ENCODE results near the gene IMPG2.
"Not testable (repeated sequence)": the region's sequence is repeated elsewhere in the genome, so short reads cannot be mapped to it uniquely, and the experiment has no call there.

IMPG2 gene

DNA sequence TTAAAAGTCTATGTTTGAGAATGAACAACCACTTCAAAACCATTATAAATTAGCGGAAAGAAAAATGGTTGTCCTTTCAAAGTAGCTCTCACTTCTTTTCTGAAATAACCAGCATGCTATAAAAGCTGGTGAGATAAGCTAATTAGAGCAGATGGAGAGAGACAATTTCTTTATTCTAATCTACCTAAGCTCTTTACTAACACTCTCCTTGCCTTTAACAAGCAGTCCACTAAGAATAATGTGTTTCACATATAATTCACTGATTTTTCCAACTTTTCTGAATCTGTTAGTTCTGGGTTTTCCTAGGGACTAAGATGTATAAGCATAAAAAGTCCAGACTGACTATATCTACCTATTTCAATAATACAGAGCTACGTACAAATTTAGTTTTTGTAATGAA, at the start of gene IMPG2:
IMPG2 (minus strand) TSS at position 101 of the 400 bp plus-strand sequence. CDS start 203 bp downstream, outside the sequence.
- no peak for DNase-seq (ENCODE audit: low spot score)

DNA sequence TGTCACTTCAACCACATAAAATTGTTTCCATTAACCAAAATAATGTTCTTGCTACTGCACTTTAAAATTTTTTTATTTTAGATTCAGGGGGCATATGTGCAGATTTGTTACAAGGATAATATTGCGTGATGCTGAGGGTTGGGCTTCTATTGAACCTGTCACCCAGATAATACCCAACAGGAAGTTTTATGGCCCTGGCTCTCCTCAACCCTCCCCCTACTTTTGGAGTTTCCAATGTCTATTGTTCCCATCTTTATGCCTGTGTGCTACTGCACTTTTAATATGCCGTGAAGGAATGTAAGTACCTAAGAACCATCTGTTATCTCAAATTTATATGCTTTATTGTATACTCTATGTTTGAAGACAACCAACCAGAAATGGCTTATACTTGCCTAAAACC, 42.0 kb upstream of the IMPG2 start:
- DNase-seq (ENCODE audit: low spot score): no peak

DNA sequence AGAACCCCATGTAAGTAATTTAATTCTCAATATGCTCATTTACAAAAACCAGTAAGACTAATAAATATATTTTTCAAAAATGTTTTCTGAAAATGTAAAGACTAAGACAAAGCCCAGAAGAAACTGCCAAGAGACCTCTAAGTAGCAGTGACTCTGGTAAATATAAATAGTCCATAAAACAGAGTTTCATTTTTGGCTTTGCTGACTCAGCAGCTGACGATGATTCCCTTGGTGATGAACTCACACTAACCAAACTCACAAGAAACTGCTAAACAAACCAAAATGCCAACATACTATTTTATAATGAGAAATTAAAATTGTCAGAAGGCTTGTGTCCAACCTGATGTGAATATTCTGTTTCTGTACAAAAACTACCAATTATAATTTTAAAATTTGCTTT, 31.5 kb upstream of the IMPG2 start:
- no peak for DNase-seq (ENCODE audit: low spot score)

DNA sequence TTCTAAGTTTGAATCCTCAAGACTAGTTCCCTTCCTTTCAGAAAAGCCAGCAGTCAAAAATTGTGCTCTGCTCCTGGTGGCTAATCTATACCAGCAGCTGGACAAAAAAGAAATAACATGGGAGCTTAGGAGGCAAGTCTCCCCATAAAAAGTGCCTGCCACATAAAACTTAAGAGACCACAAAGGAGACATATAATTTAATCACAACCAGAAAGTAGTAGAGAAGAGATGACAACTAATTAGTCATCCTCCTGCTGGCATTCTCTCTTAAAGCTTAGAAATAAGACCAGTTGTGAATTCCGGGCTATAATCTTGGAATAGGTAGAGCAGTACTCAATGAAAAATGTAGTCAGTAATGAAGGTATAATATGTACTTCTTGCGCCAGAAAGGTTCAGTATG, 20.2 kb upstream of the IMPG2 start:
- DNase-seq (ENCODE audit: low spot score): no peak

DNA sequence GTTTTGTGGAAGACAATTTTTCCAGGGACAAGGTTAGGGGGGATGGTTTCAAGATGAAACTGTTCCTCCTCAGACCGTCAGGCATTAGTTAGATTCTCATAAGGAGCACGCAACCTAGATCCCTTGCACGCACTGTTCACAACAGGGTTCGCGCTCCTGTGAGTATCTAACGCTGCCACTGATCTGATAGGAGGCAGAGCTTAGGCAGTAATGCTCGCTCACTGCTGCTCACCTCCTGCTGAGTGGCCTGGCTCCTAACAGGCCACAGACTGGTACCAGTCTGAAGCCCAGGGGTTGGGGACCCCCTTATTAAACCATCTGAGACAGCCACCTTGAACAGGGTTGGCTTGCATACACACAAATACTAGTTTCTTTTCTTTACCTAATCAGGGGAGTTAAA, 13.5 kb upstream of the IMPG2 start:
- DNase-seq (ENCODE audit: low spot score): no peak

DNA sequence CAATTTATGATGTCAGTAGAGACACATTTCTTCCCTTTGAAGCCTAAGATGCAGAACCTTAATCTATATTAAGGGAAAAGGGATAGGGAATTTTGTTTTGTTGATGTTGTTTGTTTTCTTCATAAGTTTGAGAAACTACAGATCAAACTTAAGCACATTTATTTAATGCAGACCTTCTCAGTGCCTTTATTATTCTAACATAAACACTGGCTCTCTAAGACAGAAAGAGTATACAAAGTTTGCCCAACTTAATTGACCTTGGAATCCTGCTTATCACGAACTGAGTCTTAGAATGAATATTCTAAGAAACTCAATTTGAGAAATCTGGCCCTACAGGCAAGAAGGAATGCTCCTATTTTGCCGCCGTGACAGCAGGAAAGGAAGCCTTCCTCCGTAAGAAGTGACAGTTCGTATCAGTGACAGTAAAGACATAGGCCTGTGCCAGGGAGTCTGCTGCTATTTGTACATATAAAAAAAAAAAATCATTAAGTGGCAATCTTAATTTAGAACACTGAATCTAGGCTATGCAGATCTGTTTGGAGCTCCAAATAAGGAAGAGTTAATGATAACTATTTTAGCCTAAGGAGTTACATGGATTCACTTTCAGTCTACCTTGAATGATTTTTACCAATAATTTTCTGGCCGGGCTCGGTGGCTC, 8.8 kb upstream of the IMPG2 start:
- no peak for DNase-seq (ENCODE audit: low spot score)

DNA sequence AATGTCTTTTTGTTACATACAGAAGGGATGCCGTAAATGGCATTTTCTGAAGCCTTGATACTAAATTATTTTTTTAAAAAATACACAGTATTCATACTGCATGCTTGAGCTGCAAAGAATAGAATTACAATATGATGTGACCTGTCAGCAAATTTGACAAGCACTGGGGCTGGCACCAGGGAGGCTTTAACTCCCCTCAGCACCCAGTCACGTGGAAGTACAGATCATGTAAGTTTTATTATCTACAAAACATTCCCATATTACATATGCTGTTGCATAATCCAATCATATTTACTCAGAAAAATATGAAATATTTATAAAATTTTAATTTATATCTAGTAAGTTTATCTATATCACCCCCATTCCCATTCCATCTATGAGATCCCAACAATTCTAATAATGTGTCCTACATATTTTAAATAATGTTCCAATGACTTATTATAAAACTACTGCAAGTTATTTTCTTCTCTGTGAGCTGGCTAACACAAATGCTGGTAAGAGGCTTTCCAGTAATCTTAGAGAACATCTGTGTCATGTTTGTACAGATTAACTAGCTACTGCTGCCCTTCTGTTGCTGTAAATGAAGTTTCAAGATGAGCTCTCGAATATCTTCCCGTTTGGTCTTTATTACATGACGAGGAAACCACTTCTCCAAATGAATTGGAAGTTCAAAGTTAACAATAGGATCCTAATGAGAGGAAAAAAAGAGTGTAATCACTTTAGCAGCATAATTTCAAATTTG, 5.2 kb upstream of the IMPG2 start:
- DNase-seq (ENCODE audit: low spot score): no peak

DNA sequence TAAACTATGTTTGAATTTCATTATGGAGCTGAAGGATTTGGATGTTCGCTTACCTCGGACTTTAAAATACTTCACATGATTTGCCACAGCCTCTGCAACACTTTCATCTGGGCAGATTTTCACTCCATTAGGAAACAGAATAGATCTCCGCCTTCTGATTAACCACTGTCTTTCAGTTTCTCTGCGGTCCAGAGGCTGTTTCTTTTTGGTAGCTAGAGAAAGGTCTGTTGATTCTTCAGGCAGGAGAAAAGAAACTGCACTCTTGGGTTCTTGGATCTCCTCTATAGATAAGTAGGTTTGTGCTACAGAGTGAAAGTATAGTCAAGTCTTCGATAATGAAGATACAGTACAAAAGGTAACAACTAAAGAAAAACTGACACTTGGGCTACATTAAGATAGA, 844 bp downstream of the IMPG2 start:
- DNase-seq (ENCODE audit: low spot score): no peak

DNA sequence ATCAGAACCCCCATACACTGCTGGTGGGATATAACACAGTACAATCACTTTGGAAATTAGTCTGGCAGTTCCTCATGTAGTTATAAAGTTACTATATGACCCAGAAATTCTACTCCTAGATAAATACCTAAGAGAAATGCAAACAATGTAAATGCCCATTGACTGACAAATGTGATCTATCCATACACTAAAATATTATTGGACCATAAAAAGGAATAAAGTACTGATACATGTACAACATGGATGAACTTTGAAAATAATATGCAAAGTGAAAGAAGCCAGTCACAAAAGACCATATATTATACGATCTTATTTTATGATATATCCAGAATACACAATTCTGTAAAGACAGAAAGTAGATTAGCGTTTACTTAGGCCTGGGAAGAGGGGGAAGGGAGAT, 7.8 kb downstream of the IMPG2 start:
- DNase-seq (ENCODE audit: low spot score): no peak

DNA sequence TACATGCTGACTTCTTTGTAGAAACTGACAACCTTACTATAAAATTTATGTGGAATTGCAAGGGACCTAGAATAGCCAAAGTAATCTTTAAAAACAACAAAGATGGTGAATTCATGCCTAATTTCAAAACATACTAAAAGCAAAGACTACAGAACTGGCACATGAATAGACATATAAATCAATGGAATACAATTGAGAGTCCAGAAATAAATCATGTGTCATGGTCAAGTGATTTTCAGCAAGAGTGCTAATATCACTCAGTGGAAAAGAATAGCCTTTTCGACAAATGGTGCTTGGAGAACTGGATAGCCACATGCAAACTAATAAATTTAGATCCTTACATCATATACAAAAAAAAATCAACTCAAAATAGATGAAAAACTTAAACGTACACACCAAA, 8.7 kb downstream of the IMPG2 start:
- no peak for DNase-seq (ENCODE audit: low spot score)

DNA sequence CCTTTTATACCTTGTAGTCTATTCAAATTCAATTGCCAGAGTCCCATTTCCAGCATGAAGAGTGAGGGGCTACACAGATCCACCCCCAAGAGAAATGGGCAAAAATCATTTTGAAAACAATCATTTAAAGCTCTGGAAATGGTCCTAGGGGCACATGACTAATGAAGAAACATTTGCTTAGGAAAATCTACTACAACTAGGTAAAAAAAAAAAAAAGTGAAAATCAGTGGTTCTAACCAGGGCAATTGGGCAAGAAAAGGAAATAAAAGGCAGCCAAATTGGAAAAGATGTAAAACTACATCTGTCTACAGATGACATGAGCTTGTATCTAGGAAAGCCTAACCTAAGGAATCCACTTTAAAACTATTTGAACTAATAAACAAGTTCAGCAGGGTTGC, 9.4 kb downstream of the IMPG2 start:
- no peak for DNase-seq (ENCODE audit: low spot score)

DNA sequence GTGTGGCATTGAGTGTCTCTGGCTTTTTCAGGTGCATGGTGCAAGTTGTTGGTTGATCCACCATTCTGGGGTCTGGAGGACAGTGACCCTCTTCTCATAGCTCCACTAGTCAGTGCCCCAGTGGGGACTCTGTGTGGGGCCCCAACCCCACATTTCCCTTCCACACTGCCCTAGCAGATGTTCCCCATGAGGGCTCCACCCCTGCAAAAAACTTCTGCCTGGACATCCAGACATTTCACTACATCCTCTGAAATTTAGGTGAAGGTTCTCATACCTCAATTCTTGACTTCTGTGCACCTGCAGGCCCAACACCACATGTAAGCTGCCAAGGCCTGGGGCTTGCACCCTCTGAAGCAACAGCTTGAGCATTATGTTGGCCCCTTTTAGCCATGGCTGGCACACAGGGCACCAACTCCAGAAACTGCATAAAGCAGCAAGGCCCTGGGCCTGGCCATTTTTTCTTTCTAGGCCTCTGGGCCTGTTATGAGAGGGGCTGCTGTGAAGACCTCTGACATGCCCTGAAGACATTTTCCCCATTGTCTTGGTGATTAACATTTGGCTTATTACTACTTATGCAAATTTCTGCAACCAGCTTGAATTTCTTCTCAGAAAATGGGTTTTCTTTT, 12.1 kb downstream of the IMPG2 start:
- DNase-seq (ENCODE audit: low spot score): not testable (repeated sequence)

DNA sequence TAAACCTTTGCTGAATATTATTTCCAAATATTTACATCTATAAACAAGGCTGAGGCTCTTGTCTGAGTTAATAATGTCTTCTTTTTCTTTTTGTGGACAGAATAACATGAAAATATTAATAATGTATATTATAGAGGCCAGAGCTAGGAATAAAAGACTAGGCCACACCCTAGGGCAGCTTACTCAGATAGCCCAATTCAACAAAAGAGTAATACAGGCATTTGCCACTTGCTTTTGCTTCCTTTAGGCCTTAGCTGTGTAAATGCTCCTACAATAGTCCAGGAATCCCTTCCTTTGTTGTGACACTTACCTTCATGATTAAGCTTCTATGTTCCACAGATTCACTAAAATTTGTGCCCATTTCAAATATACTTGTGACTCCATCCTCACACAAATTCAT, 16.5 kb downstream of the IMPG2 start:
- no peak for DNase-seq (ENCODE audit: low spot score)

DNA sequence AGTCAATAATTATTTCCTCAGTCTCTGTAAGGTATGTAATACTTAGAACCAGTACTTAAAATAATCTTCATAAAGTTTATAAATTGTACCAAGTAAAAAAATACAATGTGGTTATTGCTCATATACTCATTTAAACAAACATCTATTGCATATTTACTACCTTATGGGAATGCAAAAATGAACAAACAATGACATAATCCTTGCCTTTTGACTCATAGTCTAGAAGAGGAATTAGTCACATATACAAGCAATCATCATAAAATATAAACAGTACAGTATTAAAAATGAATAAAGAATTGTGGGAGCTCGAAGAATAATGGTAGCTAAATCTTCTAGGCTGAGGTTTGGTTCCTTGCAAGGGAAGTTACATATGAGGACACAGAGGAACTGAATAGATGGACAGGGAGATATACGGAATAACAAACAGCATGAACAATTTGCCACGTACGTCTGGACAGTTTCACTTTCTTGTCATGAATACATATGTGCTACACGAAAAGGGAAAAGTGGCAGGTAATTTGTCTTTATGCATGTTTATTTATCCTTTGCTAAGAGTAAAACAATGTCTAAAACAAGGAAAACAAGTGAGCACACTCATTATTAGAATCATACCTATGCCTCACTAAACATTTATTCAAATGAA, 17.2 kb downstream of the IMPG2 start:
- DNase-seq (ENCODE audit: low spot score): no peak

DNA sequence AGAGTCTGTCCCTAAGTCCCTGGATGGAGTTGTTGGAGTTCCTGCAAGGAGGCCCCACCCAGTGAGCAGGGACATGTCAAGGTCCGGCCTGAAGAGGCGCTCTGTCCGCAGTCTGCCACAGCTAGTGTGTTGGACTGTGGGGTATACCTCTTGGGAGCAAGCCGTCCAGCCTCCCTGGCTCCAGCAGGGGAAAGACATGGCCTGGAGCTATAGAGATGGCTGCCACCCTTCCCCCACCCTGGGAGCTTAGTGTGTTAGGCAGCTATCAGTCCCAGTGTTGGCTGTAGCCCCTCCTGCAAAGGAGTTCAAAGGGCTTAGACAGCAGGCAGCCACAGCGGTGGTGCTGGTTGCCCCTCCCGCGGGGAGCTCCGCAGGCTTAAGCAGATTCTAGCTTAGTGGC, 20.3 kb downstream of the IMPG2 start:
- no peak for DNase-seq (ENCODE audit: low spot score)

DNA sequence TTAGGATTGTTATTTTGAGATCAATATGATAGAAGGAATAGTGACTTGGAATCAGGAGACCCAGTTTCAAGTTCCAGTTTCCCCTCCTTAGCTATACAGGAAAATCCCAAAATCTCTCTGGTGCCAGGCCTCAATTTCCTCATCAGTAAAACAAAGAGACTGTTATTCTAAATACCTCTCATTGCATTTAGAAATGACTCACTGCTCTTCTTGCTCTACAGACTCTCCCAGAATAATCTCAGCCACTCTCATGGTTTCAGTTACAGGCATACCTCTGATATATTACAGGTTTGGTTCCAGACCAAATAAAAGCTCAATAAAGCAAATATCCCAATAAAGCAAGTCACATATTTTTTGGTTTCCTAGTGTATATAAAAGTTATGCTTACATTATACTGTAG, 28.3 kb downstream of the IMPG2 start:
- DNase-seq (ENCODE audit: low spot score): no peak

DNA sequence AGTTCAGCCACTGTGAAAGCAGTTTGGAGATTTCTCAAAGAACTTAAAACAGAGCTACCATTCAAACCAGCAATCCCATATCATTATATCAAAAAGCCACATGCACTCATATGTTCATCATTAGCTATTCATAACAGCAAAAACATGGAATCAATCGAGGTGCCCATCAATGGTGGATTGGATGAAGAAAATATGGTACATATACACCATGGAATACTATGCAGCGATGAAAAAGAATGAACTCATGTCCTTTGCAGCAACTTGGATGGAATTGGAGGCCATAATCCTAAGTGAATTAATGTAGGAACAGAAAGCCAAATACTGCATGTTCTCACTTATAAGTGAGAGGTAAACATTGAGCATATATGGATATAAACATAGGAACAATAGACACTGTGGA, 32.1 kb downstream of the IMPG2 start:
- no peak for DNase-seq (ENCODE audit: low spot score)

DNA sequence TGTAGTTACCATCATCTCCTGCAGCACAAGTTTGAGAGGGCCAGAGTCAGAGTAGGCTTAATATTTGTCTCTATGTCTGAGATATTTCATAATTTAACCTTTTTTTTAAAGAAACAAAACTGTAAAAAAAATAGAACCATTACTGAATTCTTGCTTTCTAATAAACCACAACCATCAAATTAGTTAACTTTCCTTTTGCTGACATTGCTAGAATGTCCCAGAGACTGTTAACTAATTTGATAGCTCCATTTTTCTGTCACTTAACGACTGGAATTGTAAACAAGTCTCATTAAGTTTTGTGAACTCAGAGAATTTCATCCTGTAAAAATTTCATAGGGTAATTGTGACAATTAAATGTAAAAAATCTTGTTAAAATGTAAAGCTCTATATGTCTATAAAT, 35.6 kb downstream of the IMPG2 start:
- no peak for DNase-seq (ENCODE audit: low spot score)

DNA sequence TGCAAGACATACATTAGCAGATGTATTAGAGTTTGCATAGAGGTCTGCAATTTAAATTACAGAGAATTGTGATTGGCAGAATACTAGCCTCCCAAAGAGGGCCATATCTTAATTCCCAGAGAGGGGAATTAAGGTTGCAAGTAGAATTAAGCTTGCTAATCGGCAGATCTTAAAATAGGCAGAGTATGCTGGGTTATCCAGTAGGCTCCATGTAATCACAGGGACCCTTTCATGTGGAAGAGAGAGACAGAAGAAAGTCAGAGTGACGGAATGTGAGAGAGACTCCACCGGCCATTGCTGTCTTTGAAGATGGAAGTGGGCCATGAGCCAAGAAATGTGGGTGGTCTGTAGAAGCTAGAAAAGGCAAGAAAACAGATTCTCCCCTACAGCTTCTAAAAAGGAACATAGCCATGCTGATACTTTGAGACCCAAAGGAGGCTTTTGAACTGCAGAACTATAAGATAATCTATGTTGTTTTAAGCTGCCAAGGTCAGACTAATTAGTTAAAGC, 38.8 kb downstream of the IMPG2 start:
- no peak for DNase-seq (ENCODE audit: low spot score)

DNA sequence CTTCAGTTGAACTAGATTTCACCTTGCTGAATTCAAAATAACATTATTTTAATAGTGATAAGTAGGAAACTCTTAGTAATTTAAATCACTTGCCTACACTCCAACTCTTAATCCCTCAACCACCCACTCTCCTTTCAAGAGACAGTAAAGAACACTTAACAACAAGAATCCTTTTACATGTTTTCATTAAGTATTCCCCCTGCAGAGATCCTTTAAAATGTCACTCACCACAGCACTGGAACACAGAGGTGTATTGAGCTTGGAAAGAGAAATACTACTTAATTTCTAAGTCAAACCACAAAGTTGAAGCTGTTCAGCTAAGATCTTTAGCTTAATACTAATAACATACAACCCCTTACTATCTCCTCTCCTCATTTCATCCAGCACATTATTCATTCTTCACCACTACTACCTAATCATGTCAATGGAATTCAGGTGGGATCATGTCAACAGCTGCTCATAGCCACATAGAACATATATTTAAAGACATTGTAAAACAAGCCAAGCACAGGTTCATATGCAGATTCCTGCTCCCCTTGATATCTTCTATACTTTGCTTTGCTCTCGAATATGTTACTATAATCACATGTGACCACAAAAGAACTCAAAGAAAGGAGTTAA, 40.5 kb downstream of the IMPG2 start:
- DNase-seq (ENCODE audit: low spot score): no peak

DNA sequence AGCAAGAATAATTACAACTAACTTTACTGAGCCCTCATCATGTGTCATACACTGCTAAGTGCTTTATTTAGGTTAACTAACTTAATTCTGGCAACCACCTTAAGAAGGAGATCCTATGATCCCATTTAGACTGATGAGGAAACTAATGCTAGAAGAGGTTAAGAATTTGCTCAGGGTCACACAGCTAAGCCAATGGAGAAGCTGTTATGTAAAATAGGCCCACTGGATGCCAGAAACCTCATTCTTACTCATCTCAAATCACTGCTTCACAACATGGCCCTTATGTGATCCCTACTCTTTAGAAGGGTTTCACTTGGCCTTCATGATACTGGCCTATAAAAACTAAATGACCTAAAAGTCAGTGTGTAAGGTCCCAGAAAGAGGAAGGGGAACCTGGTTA, 41.2 kb downstream of the IMPG2 start:
- no peak for DNase-seq (ENCODE audit: low spot score)

DNA sequence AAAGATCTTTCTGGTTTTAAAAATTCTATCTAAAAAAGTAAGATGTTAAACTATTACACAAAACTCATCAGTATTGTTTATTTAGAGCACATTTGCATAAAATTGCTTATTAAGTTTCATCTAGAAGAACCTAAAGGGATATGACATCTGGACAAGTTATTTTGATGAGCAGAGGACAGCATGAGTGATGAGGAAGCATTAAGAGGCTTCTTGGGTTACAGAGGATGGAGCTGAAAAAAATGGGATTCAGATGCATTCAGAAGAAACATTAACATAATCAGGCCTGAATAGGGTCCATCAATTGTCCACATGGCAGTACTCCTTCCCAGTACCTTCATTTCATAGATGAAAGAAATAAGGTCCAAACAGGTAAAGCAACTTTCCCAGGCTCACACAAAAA, 41.6 kb downstream of the IMPG2 start:
- DNase-seq (ENCODE audit: low spot score): no peak
